ENCODE measurements around the gene SLC39A11. TPM values are rescaled to one million over a fixed set of nuclear protein-coding genes. Genes with fewer than 3 reads are reported as not detected.

SLC39A11 gene
- total RNA-seq, 1 experiment from 2014 or later: 56.1 TPM

DNA sequence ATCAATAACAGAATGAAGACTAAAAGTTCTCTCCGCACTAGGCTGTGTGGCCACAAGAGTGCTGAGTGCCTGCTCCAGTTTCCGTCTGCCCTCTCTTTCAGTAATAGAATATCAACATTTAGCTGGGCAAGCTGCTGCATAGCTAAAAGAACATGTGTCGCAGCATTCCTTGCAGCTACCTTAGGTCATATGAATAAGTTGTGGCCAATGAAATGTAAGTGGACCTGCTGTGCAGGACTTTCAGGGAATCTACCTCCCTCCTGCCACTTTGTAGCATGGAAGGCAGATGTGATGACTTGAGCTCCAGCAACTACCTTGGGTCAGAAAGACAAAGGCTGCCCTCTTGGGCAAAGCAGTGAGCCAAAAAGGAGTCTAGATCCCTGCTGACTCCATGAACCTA lies 25.4 kb downstream of the SLC39A11 start:
- ATAC-seq (no peak), DNase-seq (ENCODE audit: low read depth, low spot score) (no peak)
- intact Hi-C loops (cut with micrococcal nuclease; ENCODE audit: unreplicated experiment): no loop called here
- in situ Hi-C loops (cut with HindIII; ENCODE audit: low pct_unique_long_range_greater_than_20kb, low sequenced_read_pairs): loop anchor here (5.0 kb wide), 1 partner anchor 80 kb away; no protein-coding TSS in a partner anchor
- POLR2A ChIA-PET: no interaction called here
- no peak overlapping the region for H3K27ac ChIP-seq (ENCODE audit: low read length)
- no peak for TF ChIP-seq SIN3A (IDR thresholded peaks at IDR 0.05; ENCODE audit: borderline replicate concordance, insufficient read depth, low read depth, low read length)
- TF ChIP-seq POLR2AphosphoS5 (IDR thresholded peaks at IDR 0.05; ENCODE audit: low read depth, low read length): no peak
- no peak overlapping the region for H3K4me3 ChIP-seq (ENCODE audit: low read depth in 2 of 2, low read length in 2 of 2)
- peaks cover 6% of the 10 kb centered on the region; the same call in 1 of the 2 replicates for H3K4me1 ChIP-seq (ENCODE audit: control insufficient read depth, insufficient read depth, low read length)
- no peaks in the 10 kb centered on the region for H3K36me3 ChIP-seq (ENCODE audit: control insufficient read depth, insufficient read depth, low read length)
- H3K9me3 ChIP-seq (ENCODE audit: control insufficient read depth, insufficient read depth, low read depth, low read length): no peaks in the 10 kb centered on the region
- no peaks in the 10 kb centered on the region for H3K27me3 ChIP-seq (ENCODE audit: control insufficient read depth, insufficient read depth, low read length)
- CTCF ChIA-PET: no interaction called here
- BruUV-seq (replicated peaks): no TSS peak

DNA sequence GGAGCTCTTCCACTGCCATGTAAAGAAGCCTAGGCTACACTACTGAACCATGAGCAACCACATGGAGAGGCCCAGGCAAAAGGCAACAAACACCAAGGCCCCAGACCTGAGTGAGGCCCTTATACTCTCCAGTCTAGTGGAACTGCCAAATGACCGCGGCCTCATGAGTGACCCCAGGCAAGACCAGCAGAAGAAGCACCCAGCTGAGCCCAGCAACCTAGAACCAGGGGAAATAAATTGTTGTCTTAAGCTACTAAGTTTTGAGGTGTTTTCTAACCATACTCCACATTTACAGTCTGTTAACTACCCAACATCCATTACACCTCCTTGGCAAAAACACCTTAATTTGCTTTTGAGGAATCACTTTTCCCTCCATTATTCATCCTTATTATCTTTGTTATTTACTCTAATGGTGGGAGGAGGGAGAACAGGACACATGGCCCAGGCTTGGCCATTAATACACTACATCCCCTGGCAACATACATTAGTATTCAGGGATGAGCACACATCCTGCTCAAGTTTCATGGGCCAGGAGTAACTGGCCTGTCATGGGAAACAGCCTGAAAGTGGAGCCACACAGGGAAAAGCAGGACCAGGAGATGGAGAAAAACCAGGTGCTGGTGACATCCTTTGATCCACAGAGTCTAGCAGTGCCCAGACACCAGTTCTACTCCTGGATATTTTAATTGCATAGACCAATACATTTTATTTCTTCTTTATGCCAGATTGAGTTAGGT lies 26.2 kb downstream of the SLC39A11 start:
- no peak for TF ChIP-seq TCF7L2 (IDR thresholded peaks at IDR 0.05; ENCODE audit: low read depth, low read length)
- no peak for TF ChIP-seq SIN3A (IDR thresholded peaks at IDR 0.05; ENCODE audit: borderline replicate concordance, insufficient read depth, low read depth, low read length)
- TF ChIP-seq, protein P1, sequence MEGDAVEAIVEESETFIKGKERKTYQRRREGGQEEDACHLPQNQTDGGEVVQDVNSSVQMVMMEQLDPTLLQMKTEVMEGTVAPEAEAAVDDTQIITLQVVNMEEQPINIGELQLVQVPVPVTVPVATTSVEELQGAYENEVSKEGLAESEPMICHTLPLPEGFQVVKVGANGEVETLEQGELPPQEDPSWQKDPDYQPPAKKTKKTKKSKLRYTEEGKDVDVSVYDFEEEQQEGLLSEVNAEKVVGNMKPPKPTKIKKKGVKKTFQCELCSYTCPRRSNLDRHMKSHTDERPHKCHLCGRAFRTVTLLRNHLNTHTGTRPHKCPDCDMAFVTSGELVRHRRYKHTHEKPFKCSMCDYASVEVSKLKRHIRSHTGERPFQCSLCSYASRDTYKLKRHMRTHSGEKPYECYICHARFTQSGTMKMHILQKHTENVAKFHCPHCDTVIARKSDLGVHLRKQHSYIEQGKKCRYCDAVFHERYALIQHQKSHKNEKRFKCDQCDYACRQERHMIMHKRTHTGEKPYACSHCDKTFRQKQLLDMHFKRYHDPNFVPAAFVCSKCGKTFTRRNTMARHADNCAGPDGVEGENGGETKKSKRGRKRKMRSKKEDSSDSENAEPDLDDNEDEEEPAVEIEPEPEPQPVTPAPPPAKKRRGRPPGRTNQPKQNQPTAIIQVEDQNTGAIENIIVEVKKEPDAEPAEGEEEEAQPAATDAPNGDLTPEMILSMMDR (IDR thresholded peaks at IDR 0.05): no peak
- TF ChIP-seq POLR2AphosphoS5 (IDR thresholded peaks at IDR 0.05; ENCODE audit: low read depth, low read length): no peak
- TF ChIP-seq, protein P2, sequence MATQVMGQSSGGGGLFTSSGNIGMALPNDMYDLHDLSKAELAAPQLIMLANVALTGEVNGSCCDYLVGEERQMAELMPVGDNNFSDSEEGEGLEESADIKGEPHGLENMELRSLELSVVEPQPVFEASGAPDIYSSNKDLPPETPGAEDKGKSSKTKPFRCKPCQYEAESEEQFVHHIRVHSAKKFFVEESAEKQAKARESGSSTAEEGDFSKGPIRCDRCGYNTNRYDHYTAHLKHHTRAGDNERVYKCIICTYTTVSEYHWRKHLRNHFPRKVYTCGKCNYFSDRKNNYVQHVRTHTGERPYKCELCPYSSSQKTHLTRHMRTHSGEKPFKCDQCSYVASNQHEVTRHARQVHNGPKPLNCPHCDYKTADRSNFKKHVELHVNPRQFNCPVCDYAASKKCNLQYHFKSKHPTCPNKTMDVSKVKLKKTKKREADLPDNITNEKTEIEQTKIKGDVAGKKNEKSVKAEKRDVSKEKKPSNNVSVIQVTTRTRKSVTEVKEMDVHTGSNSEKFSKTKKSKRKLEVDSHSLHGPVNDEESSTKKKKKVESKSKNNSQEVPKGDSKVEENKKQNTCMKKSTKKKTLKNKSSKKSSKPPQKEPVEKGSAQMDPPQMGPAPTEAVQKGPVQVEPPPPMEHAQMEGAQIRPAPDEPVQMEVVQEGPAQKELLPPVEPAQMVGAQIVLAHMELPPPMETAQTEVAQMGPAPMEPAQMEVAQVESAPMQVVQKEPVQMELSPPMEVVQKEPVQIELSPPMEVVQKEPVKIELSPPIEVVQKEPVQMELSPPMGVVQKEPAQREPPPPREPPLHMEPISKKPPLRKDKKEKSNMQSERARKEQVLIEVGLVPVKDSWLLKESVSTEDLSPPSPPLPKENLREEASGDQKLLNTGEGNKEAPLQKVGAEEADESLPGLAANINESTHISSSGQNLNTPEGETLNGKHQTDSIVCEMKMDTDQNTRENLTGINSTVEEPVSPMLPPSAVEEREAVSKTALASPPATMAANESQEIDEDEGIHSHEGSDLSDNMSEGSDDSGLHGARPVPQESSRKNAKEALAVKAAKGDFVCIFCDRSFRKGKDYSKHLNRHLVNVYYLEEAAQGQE (IDR thresholded peaks at IDR 0.05; ENCODE audit: insufficient read depth in 1 of 2, low read depth in 2 of 2, low read length in 1 of 2): no peak
- Histone ChIP-seq H3K9me3 (ENCODE audit: control insufficient read depth, insufficient read depth, low read depth, low read length) (no peaks in the 10 kb centered on the region), H3K36me3 (ENCODE audit: control insufficient read depth, insufficient read depth, low read length) (no peaks in the 10 kb centered on the region), H3K4me3 (ENCODE audit: low read depth in 2 of 2, low read length in 2 of 2) (no peak overlapping the region), H3K27me3 (ENCODE audit: control insufficient read depth, insufficient read depth, low read length) (no peaks in the 10 kb centered on the region), H3K27ac (ENCODE audit: low read length) (no peak overlapping the region), H3K4me1 (ENCODE audit: control insufficient read depth, insufficient read depth, low read length) (peaks cover 6% of the 10 kb centered on the region; the same call in 1 of the 2 replicates)
- in situ Hi-C loops (cut with HindIII; ENCODE audit: low pct_unique_long_range_greater_than_20kb, low sequenced_read_pairs): loop anchor here (5.0 kb wide), 1 partner anchor 79 kb away; no protein-coding TSS in a partner anchor
- DNase-seq (ENCODE audit: low read depth, low spot score): no peak
- ATAC-seq: no peak
- intact Hi-C loops (cut with micrococcal nuclease; ENCODE audit: unreplicated experiment): no loop called here
- ChIA-PET POLR2A (interaction anchor here (0.5 to 0.6 kb wide), 2 partner anchors 65 to 250 kb away, joined by 5 to 6 read pairs; no protein-coding TSS in a partner anchor), CTCF (no interaction called here)
- BruUV-seq (replicated peaks): no TSS peak

DNA sequence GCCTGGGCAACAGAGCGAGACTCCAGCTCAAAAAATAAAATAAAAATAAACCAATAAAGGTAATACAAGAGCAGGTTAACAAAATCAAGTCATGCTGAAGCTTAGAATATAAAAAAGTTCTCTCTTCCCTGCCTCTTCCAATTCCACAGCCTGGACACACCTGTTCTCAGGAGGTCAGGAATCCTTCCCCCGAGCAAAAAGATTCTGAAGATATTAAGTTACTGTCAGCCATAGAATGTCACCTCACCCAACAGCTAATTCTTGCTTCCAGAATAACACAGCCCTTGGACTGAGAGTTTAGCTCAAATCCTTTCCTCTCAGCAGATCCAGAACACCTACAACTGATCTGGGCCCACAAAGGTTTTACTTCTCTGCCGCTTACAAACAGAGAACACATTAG lies 27.1 kb downstream of the SLC39A11 start:
- TF ChIP-seq, protein P2 (IDR thresholded peaks at IDR 0.05; ENCODE audit: insufficient read depth in 1 of 2, low read depth in 2 of 2, low read length in 1 of 2): no peak
- no peak for TF ChIP-seq SIN3A (IDR thresholded peaks at IDR 0.05; ENCODE audit: borderline replicate concordance, insufficient read depth, low read depth, low read length)
- no peak for TF ChIP-seq POLR2AphosphoS5 (IDR thresholded peaks at IDR 0.05; ENCODE audit: low read depth, low read length)
- TF ChIP-seq, protein P1 (IDR thresholded peaks at IDR 0.05): no peak
- TF ChIP-seq TCF7L2 (IDR thresholded peaks at IDR 0.05; ENCODE audit: low read depth, low read length): no peak
- DNase-seq (ENCODE audit: low read depth, low spot score) (no peak), ATAC-seq (no peak)
- no peaks in the 10 kb centered on the region for H3K9me3 ChIP-seq (ENCODE audit: control insufficient read depth, insufficient read depth, low read depth, low read length)
- H3K27ac ChIP-seq (ENCODE audit: low read length): no peak overlapping the region
- H3K27me3 ChIP-seq (ENCODE audit: control insufficient read depth, insufficient read depth, low read length): no peaks in the 10 kb centered on the region
- intact Hi-C loops (cut with micrococcal nuclease; ENCODE audit: unreplicated experiment) (no loop called here), in situ Hi-C loops (cut with HindIII; ENCODE audit: low pct_unique_long_range_greater_than_20kb, low sequenced_read_pairs) (loop anchor here (5.0 kb wide), 1 partner anchor 78 kb away; no protein-coding TSS in a partner anchor)
- BruUV-seq (replicated peaks): no TSS peak
- H3K4me3 ChIP-seq (ENCODE audit: low read depth in 2 of 2, low read length in 2 of 2): no peak overlapping the region
- H3K36me3 ChIP-seq (ENCODE audit: control insufficient read depth, insufficient read depth, low read length): no peaks in the 10 kb centered on the region
- CTCF ChIA-PET: interaction anchor here (0.5 kb wide), 1 partner anchor 249 kb away, joined by 3 read pairs; no protein-coding TSS in a partner anchor
- H3K4me1 ChIP-seq (ENCODE audit: control insufficient read depth, insufficient read depth, low read length): peaks cover 6% of the 10 kb centered on the region; the same call in 1 of the 2 replicates
- POLR2A ChIA-PET: interaction anchor here (0.6 kb wide), 1 partner anchor 249 kb away, joined by 5 read pairs; no protein-coding TSS in a partner anchor

All from Panc1 (cell line).